GM21529 (cell line): ENCODE measurements around the gene HDDC2.
"Not testable (repeated sequence)": the region's sequence is repeated elsewhere in the genome, so short reads cannot be mapped to it uniquely, and the experiment has no call there.

ENCODE experiments used
- ATAC-seq: cut with Tn5 transposase; IDR thresholded peaks from one replicate; pipeline ENCODE4 v1.9.1; 2021; ENCODE audit not compliant: unreplicated experiment

Gene HDDC2

DNA sequence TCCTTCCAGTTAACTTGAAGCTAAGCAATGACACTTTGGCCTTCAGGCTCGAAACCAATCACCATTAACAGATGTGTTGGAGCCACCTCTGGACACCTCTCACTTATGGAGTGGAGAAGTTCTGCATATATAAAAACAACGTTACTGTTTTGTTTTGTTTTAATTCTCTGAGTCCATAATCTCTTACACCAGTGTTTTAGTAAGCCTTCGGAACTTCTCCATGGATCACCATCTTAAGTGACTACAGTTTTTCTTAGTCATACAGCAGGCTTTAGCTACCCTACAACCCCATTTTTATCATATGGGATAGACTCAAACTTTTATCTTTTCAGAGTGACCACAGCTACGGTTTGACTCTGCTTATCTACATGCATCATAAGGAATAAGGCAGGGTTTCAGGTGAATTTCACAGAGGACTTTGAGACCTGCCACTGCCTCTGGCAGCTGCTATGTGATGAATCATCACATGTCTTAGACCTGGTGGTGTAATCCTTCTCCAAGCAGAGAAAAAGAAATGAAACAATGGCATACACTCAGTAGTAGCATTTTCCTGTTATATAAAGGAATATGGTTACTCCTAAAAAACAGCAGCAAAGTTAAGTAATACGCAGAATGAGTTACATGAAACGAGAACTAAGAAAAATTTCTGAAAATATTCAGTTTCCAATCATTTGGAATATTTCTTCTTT lies 5.5 kb upstream of the HDDC2 start:
- ATAC-seq = no peak

DNA sequence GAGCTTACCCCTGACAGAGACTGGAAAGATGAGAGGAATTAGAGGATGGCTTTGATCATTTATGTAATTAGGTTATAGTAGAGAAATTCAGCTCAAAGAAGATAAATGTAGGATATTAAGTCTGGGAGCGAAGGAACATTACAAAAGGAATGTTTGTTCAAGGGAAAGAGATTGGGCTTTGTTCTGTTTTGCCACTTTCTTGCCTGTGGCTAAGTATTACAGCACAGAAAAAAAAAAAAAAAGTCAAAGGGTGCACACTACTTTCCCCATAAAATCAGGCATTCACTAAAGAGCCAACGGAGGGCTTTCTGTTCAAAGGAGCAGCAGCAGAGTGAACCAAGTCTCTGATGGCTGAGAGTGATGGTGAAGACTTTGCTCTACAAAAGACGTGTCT lies 5.0 kb upstream of the HDDC2 start:
- ATAC-seq = no peak

DNA sequence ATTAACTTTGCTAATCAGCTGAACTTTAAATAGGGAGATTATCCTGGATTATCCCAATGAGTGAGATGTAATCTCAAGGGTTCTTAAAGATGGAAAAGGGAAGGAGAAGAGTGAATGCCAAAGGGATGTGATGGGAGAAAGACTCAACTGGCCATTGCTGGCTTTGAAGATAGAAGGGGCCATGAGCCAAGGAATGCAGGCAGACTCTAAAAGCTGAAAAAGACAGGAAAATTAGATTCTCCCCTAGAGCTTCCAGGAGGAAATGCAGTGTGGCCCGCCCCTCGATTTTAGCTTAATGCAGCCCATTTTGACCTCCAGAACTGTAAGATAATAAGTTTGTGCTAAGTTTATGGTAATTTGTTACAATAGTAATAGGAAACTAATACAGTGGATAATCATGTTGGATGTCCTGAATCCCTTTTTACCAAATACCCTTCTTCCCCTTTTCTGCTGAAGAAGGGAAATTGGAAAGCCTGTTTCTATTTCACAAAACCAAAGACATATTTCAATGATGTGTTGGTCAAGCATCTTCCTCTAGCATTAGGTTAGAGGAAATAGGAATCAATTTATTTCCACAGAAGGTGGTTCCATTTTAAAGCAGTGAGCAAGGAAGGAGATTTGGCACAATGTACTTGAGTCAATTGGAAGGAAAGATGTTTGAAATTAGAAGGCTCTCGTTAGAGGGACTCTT lies 3.3 kb upstream of the HDDC2 start:
- ATAC-seq = no peak

DNA sequence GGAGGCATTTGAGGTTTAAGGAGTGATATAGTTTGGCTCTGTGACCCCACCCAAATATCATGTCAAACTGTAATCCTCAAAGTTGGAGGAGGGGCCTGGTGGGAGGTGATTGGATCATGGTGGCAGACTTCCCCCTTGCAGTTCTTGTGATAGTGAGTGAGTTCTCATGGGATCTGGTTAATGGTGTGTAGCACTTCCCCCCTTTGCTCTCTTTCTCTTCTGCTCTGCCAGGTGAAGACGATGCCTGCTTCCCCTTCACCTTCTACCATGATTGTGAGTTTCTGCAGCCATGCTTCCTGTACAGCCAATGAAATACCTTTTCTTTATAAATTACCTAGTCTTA lies 1.7 kb upstream of the HDDC2 start:
- ATAC-seq = no peak

DNA sequence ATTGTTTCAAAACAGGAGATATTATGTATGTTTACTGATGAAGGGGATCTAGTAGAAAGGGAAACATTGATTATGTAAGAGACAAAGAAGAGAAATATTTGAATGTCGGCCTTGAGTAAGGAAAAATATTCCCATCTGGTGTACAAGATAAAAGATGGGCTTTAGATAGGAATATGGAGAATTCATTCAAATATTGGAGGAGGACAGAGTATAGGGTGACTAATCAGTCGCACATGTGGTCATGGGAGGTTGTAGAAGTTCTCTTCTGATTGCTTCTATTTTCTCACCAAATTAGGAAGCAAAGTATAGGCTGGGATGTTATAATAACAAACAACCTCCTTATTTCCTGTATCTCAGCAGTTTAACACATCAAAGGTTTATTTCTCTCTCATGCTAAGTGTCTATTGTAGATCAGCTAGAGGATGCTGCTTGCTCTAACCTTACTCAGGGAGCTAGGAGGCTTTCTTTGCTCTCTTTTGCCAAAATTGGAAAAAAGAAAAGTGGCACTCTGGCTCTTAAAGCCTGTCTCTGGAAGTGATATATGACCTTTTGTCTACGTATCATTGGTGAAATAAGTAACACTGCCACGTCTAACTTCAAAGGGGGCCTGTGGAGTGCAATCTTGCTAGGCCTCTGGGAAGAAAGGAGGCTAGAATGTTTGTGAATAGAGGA lies 1.2 kb upstream of the HDDC2 start:
- no peak for ATAC-seq

DNA sequence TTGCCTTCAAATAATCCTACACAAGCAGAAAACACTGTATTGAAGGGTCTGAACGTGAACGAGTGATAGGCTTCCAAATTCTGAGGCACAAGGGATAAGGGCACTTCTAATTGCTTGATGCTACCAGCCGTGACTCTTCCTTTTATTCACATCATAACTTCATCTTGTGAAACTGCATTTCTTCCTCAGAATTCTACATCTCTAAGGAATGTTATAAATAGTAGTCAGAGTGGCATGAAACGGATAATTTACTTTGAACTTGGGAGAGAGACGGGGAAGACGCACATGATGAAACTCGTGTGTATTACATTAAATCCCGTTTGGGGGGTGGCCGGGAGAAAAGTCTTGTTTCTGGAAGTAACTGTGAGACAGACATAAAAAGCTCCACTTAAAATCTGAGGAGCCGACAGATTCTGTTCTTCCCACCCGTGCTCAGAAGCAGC lies 754 bp downstream of the HDDC2 start:
- ATAC-seq = no peak

DNA sequence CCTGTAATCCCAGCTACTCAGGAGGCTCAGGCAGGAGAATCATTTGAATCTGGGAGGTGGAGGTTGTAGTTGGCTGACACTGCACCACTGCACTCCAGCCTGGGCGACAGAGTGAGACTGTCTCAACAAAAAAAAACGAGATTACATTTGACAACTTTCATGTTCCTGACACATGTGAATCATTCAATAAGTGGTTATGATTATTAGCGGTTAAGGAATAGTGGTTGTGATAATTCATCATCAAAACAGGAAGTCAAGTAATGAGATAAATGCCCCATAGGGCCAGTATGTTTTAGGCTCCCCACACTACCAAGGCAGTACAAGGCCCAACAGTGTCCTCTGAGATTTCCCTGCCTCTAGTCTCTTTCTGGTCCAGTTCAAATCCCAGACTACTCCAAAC lies 2.5 kb downstream of the HDDC2 start:
- ATAC-seq = no peak

DNA sequence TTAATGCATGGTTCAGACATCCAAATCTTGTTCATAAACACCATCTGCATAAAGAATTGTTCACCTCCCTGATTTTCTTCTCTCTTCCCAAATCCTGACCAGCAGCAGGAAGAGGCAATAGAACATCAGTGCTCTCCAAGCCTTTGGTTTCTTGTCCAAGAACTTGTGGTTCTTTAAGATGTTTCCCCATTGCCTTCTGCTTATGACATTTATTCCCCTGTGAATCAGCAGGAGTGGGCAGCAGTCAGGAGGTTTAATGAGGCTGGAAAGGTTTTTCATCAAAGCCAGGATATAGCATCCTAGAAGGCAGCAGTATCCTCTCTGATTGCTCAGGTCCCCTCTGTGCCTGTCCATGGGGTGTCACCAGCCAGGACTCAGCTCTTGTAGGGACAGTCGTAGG lies 5.3 kb downstream of the HDDC2 start:
- ATAC-seq = no peak

DNA sequence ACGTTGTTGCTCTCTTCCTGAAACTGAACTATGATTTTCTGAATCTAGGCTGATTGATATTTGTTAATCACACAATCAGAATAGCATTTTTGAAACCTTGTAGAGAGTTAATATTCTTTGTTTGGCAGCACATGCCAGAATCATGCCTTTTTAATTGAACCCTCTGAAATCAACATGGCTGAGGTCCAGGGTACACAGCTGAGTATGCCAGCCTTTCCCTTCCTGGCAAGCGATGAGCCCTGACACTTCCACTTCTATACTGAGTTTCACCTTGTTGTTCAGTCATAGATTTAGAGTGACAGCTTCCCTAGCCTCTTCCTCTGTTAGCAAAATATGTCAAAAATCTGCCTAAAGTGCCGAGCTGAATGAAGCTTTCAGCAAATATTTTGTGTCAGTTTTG lies 6.8 kb downstream of the HDDC2 start:
- ATAC-seq = no peak

DNA sequence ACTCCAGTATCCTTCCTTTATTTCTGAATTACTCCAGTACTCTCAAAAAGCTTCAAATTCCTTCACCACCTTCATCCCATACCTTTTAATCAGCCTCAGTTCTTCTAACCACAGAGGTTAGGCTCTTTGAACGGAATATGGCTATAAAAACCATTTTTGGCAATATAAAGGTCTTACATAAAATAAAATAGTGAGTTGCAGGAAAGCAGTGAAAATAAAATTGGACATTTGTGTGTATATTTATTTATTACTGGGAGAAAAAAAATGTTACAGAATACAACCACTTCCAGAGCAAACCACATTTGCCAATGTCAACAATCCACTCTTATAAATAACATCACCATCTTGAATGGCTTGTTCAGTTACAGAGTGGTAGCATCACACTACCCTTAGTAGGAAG lies 7.7 kb downstream of the HDDC2 start:
- no peak for ATAC-seq

DNA sequence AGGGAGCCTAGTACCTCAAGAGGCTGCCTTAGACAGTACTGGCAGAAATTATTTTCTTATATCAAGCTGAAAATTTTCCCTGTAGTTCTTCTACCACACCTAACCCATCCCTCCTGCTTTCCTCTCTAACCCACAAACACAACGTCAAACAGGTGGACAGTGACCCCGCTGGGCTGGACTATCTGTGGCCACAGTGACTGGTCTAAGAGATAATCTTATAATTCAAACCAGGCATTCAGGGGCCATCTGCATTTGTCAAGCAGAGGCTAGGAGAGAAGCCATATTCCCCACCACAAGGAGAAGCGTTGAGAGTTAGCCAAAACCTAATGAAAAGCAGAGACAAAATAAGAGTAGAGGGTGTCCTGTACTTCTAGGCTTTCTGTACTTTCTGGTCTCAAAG lies 8.2 kb downstream of the HDDC2 start:
- no peak for ATAC-seq

DNA sequence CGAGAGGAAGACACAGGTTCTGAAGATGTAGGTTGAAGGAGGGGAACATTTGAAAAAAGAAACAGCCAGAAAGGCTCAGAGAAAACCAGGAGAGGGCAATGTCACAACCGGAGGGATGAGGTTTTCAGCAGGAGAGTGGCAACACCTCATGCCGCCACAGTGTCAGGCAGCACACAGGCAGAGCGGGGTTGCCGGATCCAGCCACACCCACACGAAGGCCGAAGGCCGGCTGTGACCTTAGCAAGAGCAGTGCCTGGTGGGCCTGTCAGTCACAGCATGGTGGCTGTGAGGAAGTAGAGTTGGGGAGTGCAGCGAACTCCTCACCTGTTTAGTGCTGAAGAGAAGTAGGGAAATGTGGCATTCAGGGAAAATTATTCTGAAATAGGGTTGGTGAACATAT lies 14.0 kb downstream of the HDDC2 start:
- no peak for ATAC-seq

DNA sequence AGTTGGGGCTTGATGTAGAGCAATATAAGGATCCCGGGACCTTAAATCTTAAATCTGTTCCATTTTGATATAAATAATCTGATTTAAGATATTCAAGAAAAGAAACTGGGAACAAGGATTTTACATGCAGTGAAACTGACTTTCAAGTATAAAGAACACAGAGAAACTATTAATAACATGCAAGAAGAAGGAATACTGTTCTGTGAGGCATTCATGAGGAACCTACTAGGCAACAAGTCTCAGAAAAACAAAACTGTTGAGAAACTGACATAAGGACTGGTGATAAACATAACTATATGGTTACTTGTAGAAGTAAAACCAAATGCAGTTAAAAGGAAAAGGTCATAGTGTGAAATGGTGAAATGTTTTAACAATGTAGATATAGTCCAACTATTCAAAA lies 15.8 kb downstream of the HDDC2 start:
- ATAC-seq = no peak

DNA sequence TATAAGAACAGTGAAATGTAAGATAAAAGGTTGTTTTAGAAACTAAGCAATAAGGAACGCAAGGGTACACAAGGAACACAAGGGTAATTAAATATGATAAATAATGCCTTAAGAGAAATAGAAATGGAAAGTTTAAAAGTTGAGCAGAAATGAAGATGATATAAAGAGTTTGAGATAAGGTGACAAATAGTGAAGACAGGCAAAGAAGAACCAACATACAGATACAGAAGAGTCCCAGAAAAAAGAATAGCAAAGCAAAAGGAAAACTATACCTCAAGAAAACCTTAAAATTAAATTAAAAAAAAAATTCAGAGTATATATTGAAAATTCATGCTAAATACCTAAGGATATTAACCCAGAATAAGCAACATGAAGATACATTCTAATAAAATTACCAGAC lies 16.4 kb downstream of the HDDC2 start:
- no peak for ATAC-seq

DNA sequence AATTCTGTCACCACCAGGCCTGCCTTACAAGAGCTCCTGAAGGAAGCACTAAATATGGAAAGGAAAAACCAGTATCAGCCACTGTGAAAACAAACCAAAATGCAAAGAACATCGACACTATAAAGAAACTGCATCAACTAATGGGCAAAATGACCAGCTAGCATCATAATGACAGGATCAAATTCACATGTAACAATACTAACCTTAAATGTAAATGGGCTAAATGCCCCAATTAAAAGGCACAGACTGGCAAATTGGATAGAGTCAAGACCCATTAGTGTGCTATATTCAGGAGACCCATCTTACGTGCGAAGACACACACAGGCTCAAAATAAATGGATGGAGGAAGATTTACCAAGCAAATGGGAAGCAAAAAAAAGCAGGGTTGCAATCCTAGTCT lies 19.3 kb downstream of the HDDC2 start:
- not testable (repeated sequence) for ATAC-seq

DNA sequence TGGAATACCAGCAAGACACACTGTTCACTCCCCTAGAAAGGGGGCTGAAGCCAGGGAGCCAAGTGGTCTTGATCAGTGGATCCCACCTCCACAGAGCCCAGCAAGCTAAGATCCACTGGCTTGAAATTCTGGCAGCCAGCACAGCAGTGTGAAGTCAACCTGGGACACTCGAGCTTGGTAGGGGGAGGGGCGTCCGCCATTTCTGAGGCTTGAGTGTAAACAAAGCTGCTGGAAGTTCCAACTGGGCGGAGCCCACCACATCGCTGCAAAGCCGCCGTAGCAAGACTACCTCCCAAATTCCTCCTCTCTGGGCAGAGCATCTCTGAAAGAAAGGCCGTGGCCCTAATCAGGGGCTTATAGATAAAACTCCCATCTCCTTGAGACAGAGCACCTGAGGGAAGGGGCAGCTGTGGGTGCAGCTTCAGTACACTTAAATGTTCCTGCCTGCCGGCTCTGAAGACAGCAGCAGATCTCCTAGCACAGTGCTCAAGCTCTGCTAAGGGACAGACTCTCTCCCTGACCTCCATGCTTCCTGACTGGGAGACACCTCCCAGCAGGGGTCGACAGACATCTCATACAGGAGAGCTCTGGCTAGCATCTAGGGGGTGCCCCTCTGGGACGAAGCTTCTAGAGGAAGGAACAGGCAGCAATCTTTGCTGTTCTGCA lies 21.3 kb downstream of the HDDC2 start:
- not testable (repeated sequence) for ATAC-seq

DNA sequence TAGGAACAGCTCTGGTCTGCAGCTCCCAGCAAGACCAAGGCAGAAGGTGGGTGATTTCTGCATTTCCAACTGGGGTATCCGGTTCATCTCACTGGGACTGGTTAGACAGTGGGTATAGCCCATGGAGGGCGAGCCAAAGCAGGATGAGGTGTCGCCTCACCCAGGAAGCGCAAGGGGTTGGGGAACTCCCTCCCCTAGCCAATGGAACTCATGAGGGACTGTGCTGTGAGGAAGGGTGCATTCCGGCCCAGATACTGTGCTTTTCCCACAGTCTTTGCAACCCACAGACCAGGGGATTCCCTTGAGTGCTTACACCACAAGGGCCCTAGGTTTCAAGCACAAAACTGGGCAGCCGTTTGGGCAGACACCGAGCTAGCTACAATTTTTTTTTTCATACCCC lies 21.8 kb downstream of the HDDC2 start:
- no peak for ATAC-seq

DNA sequence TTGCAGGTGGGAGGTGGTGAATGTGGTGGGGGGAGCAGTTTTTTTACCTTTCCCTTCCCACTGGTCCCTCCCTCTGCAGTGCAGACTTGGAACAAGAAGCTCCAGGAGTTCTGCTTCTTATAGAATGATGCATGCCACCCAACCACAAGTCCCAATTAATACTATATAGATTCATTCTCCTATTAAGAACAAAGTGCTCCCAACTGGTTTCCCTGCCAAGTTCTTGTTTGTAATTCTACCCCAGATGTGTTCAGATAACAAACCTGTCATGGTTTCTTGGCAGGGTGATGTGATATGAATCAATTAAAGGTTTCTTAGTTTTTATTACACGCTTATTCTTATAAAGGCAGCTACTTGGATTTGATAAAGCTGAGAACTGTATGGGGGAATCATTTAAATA lies 23.9 kb downstream of the HDDC2 start:
- no peak for ATAC-seq

DNA sequence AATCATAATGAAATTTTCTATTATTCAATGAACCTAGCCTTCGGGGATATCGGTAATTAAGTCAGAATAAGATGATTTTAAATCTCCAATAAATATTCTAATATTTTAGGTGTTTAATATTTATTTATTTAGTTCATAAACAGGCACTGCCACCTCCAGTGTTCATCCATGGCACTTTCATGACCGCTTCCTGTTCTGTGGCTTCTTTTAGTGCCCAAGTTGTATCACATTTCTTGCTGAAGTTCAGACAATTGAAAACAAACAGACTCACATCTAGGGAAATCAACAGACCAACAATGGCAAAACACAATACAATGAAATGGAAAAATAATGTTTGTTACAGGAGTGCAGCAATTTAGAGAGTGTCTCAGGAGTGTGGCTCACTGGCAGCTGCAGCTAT lies 26.0 kb downstream of the HDDC2 start:
- ATAC-seq = no peak

DNA sequence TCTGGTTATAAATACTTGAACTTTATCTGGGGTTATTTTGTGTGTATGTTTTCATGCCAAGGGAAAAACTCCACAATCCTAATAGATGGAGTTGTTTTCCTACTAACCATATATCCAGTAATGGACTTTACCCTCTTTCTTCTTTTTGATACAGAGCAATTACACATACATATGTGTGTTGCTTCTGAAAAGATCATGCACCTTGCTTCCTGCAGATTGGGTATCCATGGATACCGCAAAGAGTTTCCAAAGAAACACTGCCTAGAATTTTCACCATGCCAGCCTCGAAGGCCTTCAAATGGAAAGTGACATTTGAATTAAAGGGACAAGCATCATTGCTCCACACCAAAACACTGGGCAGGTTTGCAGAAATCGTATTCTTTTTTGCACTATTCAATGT lies 26.8 kb downstream of the HDDC2 start:
- no peak for ATAC-seq

DNA sequence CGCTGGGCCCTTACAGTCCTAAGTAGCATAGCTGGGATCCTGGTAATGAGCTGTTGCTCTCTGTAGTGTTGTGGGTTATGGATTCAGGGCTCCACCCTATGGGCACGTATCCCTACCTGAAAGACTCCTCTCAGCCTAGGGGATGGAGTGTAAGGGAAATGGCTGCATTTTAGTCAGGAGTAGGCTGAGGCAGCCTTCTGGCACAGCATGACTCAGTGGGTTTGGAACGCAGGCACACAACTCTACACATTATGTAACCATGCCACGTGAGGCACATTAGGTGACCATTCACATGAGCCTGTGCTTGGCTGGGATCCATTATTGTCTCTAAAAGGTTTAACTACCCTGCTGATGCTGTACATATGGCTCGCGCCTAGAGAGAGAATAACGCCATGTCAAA lies 27.8 kb downstream of the HDDC2 start:
- no peak for ATAC-seq

DNA sequence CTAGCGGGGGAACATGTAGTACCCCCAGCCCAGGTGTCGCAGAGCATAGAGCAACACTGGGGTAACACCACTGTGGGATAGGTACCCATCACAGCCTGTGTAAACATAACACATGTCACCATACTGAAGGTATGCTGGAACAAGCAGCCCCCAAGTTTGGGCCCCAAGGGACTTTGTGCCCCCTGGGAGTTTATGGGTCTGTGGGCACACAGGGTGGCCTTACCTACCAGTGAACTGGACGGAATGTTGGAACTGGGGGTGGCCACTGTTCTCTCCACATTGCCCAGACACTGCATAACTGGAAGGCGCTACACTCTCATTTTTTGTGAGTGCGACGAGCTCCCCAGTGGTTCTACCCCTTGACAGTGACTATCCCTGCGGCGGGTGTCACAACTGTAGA lies 28.5 kb downstream of the HDDC2 start:
- ATAC-seq = no peak
